GM23338 (cell line): ENCODE results near the gene PKHD1. TPM values are rescaled to one million over a fixed set of nuclear protein-coding genes. Genes with fewer than 3 reads are reported as not detected.

Experiments used
- ATAC-seq: fragments of 200-7000 bp; cut with Tn5 transposase; 3 replicates; pipeline ENCODE4 v1.9.1; 2020
- DNase-seq: peaks from one replicate; pipeline ENCODE4 v3.0.0-alpha.2; 2015; ENCODE audit warnings: low spot score
- H2AFZ ChIP-seq: fragments of 200-600 bp; sonication (generic); 2 replicates; pipeline ENCODE4 v1.8.0; 2016; ENCODE audit warnings: antibody characterized with exemption, mild to moderate bottlenecking, moderate library complexity
- H3F3A ChIP-seq: fragments of 200-600 bp; sonication (generic); replicated peaks from 2 replicates; pipeline ENCODE4 v1.8.0; 2017; ENCODE audit warnings: antibody characterized with exemption, mixed run types, low read depth
- H3K27ac ChIP-seq: fragments of 200-600 bp; sonication (generic); 2 replicates; pipeline ENCODE4 v1.6.1; 2016; ENCODE audit warnings: low read depth
- H3K27me3 ChIP-seq: fragments of 200-600 bp; sonication (generic); 2 replicates; pipeline ENCODE4 v1.8.0; 2016; ENCODE audit warnings: mild to moderate bottlenecking, mixed run types, moderate library complexity; ENCODE audit not compliant: insufficient read depth
- H3K36me3 ChIP-seq: fragments of 200-600 bp; sonication (generic); 2 replicates; pipeline ENCODE4 v1.8.0; 2016; ENCODE audit warnings: mild to moderate bottlenecking; ENCODE audit not compliant: insufficient read depth
- H3K4me1 ChIP-seq: fragments of 200-600 bp; sonication (generic); 2 replicates; pipeline ENCODE4 v1.8.0; 2016; ENCODE audit warnings: mild to moderate bottlenecking, moderate library complexity; ENCODE audit not compliant: insufficient read depth
- H3K4me2 ChIP-seq: fragments of 200-600 bp; sonication (generic); 2 replicates; pipeline ENCODE4 v1.7.1; 2017; ENCODE audit warnings: mixed run types
- H3K4me3 ChIP-seq: fragments of 200-600 bp; sonication (generic); 2 replicates; pipeline ENCODE4 v1.6.1; 2016; ENCODE audit warnings: mixed run types
- H3K79me2 ChIP-seq: fragments of 200-600 bp; sonication (generic); replicated peaks from 2 replicates; pipeline ENCODE4 v1.8.0; 2017; ENCODE audit warnings: mild to moderate bottlenecking; ENCODE audit not compliant: insufficient read depth
- H3K9me2 ChIP-seq: fragments of 200-600 bp; sonication (generic); 2 replicates; pipeline ENCODE4 v1.8.0; 2017; ENCODE audit not compliant: insufficient read depth
- H4K20me1 ChIP-seq: fragments of 200-600 bp; sonication (generic); replicated peaks from 2 replicates; pipeline ENCODE4 v1.8.0; 2017; ENCODE audit warnings: mild to moderate bottlenecking; ENCODE audit not compliant: insufficient read depth
- H3K27ac Mint-ChIP-seq: 2 replicates; pipeline ENCODE4 v1.8.0; 2020; ENCODE audit warnings: inconsistent platforms, mild to moderate bottlenecking, moderate library complexity, mixed read lengths
- H3K27me3 Mint-ChIP-seq: 3 replicates; pipeline ENCODE4 v1.8.0; 2022; ENCODE audit warnings: low read depth, mild to moderate bottlenecking, moderate library complexity, mixed read lengths, inconsistent platforms; ENCODE audit not compliant: insufficient read depth, poor library complexity
- H3K36me3 Mint-ChIP-seq: 3 replicates; pipeline ENCODE4 v1.8.0; 2021; ENCODE audit warnings: low read depth, mild to moderate bottlenecking, inconsistent platforms, moderate library complexity, mixed read lengths
- H3K4me1 Mint-ChIP-seq: 3 replicates; pipeline ENCODE4 v1.8.0; 2020; ENCODE audit warnings: mild to moderate bottlenecking, inconsistent platforms, mixed read lengths
- H3K4me3 Mint-ChIP-seq: 3 replicates; pipeline ENCODE4 v1.8.0; 2021; ENCODE audit warnings: moderate library complexity, mild to moderate bottlenecking, inconsistent platforms, mixed read lengths
- H3K9me3 Mint-ChIP-seq: 3 replicates; pipeline ENCODE4 v1.8.0; 2020; ENCODE audit warnings: moderate library complexity, mild to moderate bottlenecking, inconsistent platforms, mixed read lengths
- EZH2phosphoT487 ChIP-seq: fragments of 200-600 bp; sonication (generic); IDR thresholded peaks from one replicate; pipeline ENCODE4 v1.8.1; 2018; ENCODE audit warnings: antibody characterized with exemption; ENCODE audit not compliant: unreplicated experiment
- JUNB ChIP-seq: IDR thresholded peaks from one replicate; pipeline ENCODE4 v1.6.1; 2016; ENCODE audit warnings: antibody characterized with exemption; ENCODE audit not compliant: unreplicated experiment
- POLR2AphosphoS5 ChIP-seq: IDR thresholded peaks from 2 replicates; pipeline ENCODE4 v1.6.1; 2016; ENCODE audit warnings: antibody characterized with exemption, low read depth
- STAT1 ChIP-seq: IDR thresholded peaks from one replicate; pipeline ENCODE4 v1.6.1; 2016; ENCODE audit warnings: antibody characterized with exemption; ENCODE audit not compliant: unreplicated experiment
- ZNF114 ChIP-seq: fragments of 250-450 bp; sonication (Bioruptor Pico); IDR thresholded peaks from 2 replicates; pipeline ENCODE4 v1.5.0; 2020; ENCODE audit warnings: mild to moderate bottlenecking, moderate library complexity
- ZNF462 ChIP-seq: fragments of 250-450 bp; sonication (Bioruptor Pico); IDR thresholded peaks from 2 replicates; pipeline ENCODE4 v1.5.0; 2020; ENCODE audit warnings: mild to moderate bottlenecking, moderate library complexity
- polyA plus RNA-seq: library from polyadenylated mRNA; unstranded; fragments of >200 nt; fragmentation: Nextera tagmentation; extraction: Ambion mirVana; gene quantifications from 2 replicates; pipeline ENCODE4 v1.2.1, GENCODE V29; 2016
- total RNA-seq: library from RNA; depleted of rRNA; stranded (reverse); fragments of >200 nt; shearing (Covaris generic); gene quantifications from 2 replicates; pipeline ENCODE4 v1.2.3, GENCODE V29; 2014
- TF ChIP-seq, protein P1 (sequence below), 2 experiments: fragments of 200-600 bp in 1 of 2; sonication (generic) in 1 of 2; conservative IDR thresholded peaks; 2 replicates each; pipeline versions ENCODE4 v1.5.1 to v1.6.1; 2016 to 2017; ENCODE audit warnings: antibody characterized with exemption in 2 of 2, low read depth in 2 of 2, mild to moderate bottlenecking in 2 of 2, moderate library complexity in 1 of 2
- TF ChIP-seq, protein P2 (sequence below): IDR thresholded peaks from 2 replicates; pipeline ENCODE4 v1.6.1; 2016; ENCODE audit warnings: antibody characterized with exemption

Gene PKHD1
- total and polyA plus RNA-seq, 2 experiments from 2014 or later: 0.03 to 0.07 TPM

DNA sequence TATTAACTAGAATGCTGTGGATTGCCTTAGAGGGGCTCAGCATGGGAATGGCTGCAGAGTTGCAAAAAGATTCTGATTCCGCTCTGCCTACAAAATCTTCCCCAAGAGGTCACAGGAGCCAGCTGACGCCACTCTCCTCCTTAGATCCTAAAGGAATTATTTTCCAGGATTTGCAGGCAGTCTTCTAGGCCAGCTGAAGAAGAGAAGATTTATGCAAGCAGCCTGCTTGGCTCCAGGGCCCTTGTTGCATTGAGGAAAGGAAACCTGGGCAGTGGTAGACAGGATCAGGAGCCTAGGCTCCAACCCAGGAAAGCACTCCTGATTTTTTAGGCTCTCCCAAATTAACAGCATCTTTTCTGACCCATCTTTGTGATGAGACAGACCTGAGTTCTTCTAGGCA lies 245.8 kb downstream of the PKHD1 start (continued):
- no peak for TF ChIP-seq ZNF462
- TF ChIP-seq POLR2AphosphoS5: no peak
- no peak for TF ChIP-seq JUNB
- TF ChIP-seq, protein P1, sequence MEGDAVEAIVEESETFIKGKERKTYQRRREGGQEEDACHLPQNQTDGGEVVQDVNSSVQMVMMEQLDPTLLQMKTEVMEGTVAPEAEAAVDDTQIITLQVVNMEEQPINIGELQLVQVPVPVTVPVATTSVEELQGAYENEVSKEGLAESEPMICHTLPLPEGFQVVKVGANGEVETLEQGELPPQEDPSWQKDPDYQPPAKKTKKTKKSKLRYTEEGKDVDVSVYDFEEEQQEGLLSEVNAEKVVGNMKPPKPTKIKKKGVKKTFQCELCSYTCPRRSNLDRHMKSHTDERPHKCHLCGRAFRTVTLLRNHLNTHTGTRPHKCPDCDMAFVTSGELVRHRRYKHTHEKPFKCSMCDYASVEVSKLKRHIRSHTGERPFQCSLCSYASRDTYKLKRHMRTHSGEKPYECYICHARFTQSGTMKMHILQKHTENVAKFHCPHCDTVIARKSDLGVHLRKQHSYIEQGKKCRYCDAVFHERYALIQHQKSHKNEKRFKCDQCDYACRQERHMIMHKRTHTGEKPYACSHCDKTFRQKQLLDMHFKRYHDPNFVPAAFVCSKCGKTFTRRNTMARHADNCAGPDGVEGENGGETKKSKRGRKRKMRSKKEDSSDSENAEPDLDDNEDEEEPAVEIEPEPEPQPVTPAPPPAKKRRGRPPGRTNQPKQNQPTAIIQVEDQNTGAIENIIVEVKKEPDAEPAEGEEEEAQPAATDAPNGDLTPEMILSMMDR (conservative IDR thresholded peaks at IDR 0.05; ENCODE audit: low read depth in 2 of 2): no peak
- no peak for TF ChIP-seq STAT1

DNA sequence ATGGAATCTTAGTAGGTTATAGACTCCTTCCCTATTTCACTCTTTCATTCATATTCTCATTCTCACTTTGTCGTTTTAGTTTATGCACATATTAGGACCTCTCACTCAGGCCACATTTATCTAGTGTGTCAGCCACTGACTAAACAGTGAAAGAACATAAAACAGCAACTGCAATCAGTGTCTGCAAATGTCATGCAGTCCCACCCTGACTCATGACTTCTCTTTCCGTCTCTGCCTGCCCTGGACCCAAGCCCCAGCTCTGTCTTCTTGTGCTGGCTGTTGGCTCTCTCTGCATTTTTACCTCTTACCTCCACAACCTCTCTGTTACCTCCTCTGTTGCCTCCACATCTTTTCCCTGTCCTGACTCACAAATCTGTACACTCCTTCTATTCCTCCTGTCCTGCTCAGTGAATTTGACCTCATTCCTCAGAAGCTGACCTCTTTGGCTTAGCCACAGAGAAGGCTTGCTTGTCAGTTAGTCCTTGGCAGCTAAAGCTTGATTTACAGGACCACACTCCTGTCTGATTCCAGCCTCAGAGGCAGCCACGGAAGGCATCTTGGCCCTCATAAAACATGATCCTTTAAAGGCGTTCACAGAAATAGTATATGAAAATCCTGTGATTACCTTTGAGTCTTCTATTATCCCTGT lies 247.6 kb downstream of the PKHD1 start:
- DNase-seq (no peak), ATAC-seq (no peak)
- Histone ChIP-seq H4K20me1 (no peaks in the 10 kb centered on the region), H3K4me2 (no peak overlapping the region), H3K27me3 (no peaks in the 10 kb centered on the region), H2AFZ (0 out of 2 replicates have a peak overlapping the region, but pooled peaks have one; percentile 20), H3K36me3 (no peaks in the 10 kb centered on the region), H3K79me2 (no peaks in the 10 kb centered on the region), H3K4me1 (peaks cover 16% of the 10 kb centered on the region), H3K9me2 (no peaks in the 10 kb centered on the region), H3K27ac (no peak overlapping the region), H3K4me3 (no peak overlapping the region), H3F3A (no peaks in the 10 kb centered on the region)
- peaks cover 35% of the 10 kb centered on the region for H3K4me1 Mint-ChIP-seq
- peaks cover 3% of the 10 kb centered on the region for H3K27me3 Mint-ChIP-seq
- no peaks in the 10 kb centered on the region for H3K9me3 Mint-ChIP-seq
- H3K4me3 Mint-ChIP-seq: no peak overlapping the region
- H3K36me3 Mint-ChIP-seq: no peaks in the 10 kb centered on the region
- peak overlapping the region; percentile 29; the same call in 1 of the 2 replicates for H3K27ac Mint-ChIP-seq
- TF ChIP-seq ZNF114 (CRISPR knock-in tag) (no peak), POLR2AphosphoS5 (no peak), EZH2phosphoT487 (no peak)
- TF ChIP-seq, protein P2, sequence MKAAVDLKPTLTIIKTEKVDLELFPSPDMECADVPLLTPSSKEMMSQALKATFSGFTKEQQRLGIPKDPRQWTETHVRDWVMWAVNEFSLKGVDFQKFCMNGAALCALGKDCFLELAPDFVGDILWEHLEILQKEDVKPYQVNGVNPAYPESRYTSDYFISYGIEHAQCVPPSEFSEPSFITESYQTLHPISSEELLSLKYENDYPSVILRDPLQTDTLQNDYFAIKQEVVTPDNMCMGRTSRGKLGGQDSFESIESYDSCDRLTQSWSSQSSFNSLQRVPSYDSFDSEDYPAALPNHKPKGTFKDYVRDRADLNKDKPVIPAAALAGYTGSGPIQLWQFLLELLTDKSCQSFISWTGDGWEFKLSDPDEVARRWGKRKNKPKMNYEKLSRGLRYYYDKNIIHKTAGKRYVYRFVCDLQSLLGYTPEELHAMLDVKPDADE: no peak
- TF ChIP-seq, protein P1 (conservative IDR thresholded peaks at IDR 0.05; ENCODE audit: low read depth in 2 of 2): no peak
